Measurements from ENCODE around the gene GABARAPL1. TPM values are rescaled to one million over a fixed set of nuclear protein-coding genes. Genes with fewer than 3 reads are reported as not detected.
A peak's percentile ranks its signal among the peaks of the same experiment; 100 is the strongest.

Gene GABARAPL1
- 100 to 1,000 TPM; 122 to 269 (median 193) TPM for total RNA-seq

GRCh38 chr12:10212739-10213131, at the start of gene GABARAPL1:
GABARAPL1 (plus strand) TSS chr12:10212877; CDS start chr12:10213130, 253 bp downstream.
- H3K27ac ChIP-seq, result peak within 1 kb of the TSS; percentile 98 to 99 (median 98)
- WGBS, 2 donors (ENCODE audit: low coverage in 1 of 2), result 0% methylated on average over 2 to 4 of the region's 35 CpGs
- peaks cover 0 to 16% of the 10 kb centered on the region in 2 donors for H3K36me3 ChIP-seq
- ATAC-seq, result peak; percentile 85
- TF ChIP-seq CTCF (IDR thresholded peaks at IDR 0.05) (peak in 1 of 4 experiments; percentile 20), POLR2AphosphoS5 (IDR thresholded peaks at IDR 0.05) (peak; percentile 68), EP300 (IDR thresholded peaks at IDR 0.05) (peak; percentile 44), POLR2A (IDR thresholded peaks at IDR 0.05) (peak; percentile 35 to 77)
- H3K4me1 ChIP-seq, result peaks cover 0 to 32% (median 0%) of the 10 kb centered on the region in 3 donors
- peak within 1 kb of the TSS; percentile 78 to 83 for H3K4me3 ChIP-seq
- H3K27me3 ChIP-seq, result no peaks in the 10 kb centered on the region
- no peaks in the 10 kb centered on the region for H3K9me3 ChIP-seq

GRCh38 chr12:10163084-10163483, 49.6 kb upstream of the GABARAPL1 start:
- H3K27me3 ChIP-seq, result no peaks in the 10 kb centered on the region
- H3K4me1 ChIP-seq, result peaks cover 0 to 8% (median 0%) of the 10 kb centered on the region in 3 donors
- TF ChIP-seq CTCF (IDR thresholded peaks at IDR 0.05) (no peak), POLR2AphosphoS5 (IDR thresholded peaks at IDR 0.05) (no peak), EP300 (IDR thresholded peaks at IDR 0.05) (no peak)
- no peak for ATAC-seq
- H3K4me3 ChIP-seq, result no peak overlapping the region
- H3K27ac ChIP-seq, result no peak overlapping the region
- 60 to 78% methylated on average over 3 of the region's 3 CpGs for WGBS, 2 donors (ENCODE audit: low coverage in 1 of 2)
- H3K9me3 ChIP-seq, result no peaks in the 10 kb centered on the region
- no peaks in the 10 kb centered on the region for H3K36me3 ChIP-seq

- Histone ChIP-seq H3K4me1 (peaks cover 0 to 7% (median 0%) of the 10 kb centered on the region in 3 donors), H3K36me3 (no peaks in the 10 kb centered on the region), H3K27ac (no peak overlapping the region), H3K9me3 (no peaks in the 10 kb centered on the region), H3K4me3 (no peak overlapping the region), H3K27me3 (no peaks in the 10 kb centered on the region)
- 0% methylated on average over 1 of the region's 1 CpG; no CpG with 5 or more reads in 1 of the 2 donors for WGBS, 2 donors (ENCODE audit: low coverage in 1 of 2)
- TF ChIP-seq EP300 (IDR thresholded peaks at IDR 0.05) (no peak), CTCF (IDR thresholded peaks at IDR 0.05) (no peak), POLR2AphosphoS5 (IDR thresholded peaks at IDR 0.05) (no peak), POLR2A (IDR thresholded peaks at IDR 0.05) (no peak)
- ATAC-seq, result no peak
Measured at GRCh38 chr12:10165421-10165820, 47.3 kb upstream of the GABARAPL1 start.

GRCh38 chr12:10167599-10167998, 45.1 kb upstream of the GABARAPL1 start:
- Histone ChIP-seq H3K4me1 (no peaks in the 10 kb centered on the region), H3K36me3 (no peaks in the 10 kb centered on the region), H3K4me3 (no peak overlapping the region), H3K27me3 (no peaks in the 10 kb centered on the region), H3K27ac (no peak overlapping the region), H3K9me3 (no peaks in the 10 kb centered on the region)
- TF ChIP-seq POLR2AphosphoS5 (IDR thresholded peaks at IDR 0.05) (peak; percentile 37), POLR2A (IDR thresholded peaks at IDR 0.05) (no peak), EP300 (IDR thresholded peaks at IDR 0.05) (no peak), CTCF (IDR thresholded peaks at IDR 0.05) (no peak)
- 59 to 64% methylated on average over 4 to 5 of the region's 5 CpGs for WGBS, 2 donors (ENCODE audit: low coverage in 1 of 2)
- ATAC-seq, result peak; percentile 53

- Histone ChIP-seq H3K4me1 (no peaks in the 10 kb centered on the region), H3K27me3 (no peaks in the 10 kb centered on the region), H3K27ac (no peak overlapping the region), H3K9me3 (no peaks in the 10 kb centered on the region), H3K36me3 (no peaks in the 10 kb centered on the region), H3K4me3 (no peak overlapping the region)
- TF ChIP-seq CTCF (IDR thresholded peaks at IDR 0.05) (no peak), POLR2AphosphoS5 (IDR thresholded peaks at IDR 0.05) (no peak), EP300 (IDR thresholded peaks at IDR 0.05) (no peak), POLR2A (IDR thresholded peaks at IDR 0.05) (no peak)
- 39 to 49% methylated on average over 3 of the region's 3 CpGs for WGBS, 2 donors (ENCODE audit: low coverage in 1 of 2)
- ATAC-seq, result no peak
Measured at GRCh38 chr12:10169104-10169503, 43.6 kb upstream of the GABARAPL1 start.
